ENCODE measurements around the gene CREB3L2.
"Not testable (repeated sequence)": the region's sequence is repeated elsewhere in the genome, so short reads cannot be mapped to it uniquely, and the experiment has no call there.

The CREB3L2 gene

DNA sequence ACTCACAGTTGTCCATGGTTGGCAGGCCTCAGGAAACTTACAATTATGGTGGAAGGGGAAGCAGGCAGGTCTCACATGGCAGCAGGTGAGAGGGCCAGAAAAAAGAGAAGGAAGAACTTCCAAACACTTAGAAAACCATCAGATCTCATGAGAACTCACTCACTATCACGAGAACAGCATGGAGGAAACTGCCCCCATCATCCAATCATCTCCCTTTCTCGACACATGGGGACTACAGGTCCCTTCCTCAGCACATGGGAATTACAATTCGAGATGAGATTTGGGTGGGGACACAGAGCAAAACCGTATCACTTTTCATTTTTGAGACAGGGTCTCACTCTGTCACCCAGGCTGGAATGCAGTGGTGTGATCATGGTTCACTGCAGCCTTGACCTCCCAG lies 12.3 kb upstream of the CREB3L2 start:
- not testable (repeated sequence) for DNase-seq (ENCODE audit: low read depth)

DNA sequence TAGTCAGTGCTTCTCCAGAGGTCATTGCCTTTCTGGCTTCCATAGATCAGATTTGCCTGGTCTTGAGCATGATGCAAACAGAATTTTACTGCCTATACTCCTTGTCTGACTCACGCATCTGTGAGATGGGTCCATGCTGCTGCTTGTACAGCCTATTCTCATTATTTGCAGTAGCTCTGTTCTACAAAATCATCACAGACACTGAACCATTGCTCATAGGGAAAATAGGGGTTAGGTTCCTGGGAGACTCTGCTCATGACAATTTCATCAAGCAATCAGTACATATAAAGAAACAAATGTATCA lies 7.4 kb upstream of the CREB3L2 start:
- DNase-seq (ENCODE audit: low read depth): no peak

GRCh38 chr7:138008588-138009349 lies 6.9 kb upstream of the CREB3L2 start:
- no peak for DNase-seq (ENCODE audit: low read depth)

DNA sequence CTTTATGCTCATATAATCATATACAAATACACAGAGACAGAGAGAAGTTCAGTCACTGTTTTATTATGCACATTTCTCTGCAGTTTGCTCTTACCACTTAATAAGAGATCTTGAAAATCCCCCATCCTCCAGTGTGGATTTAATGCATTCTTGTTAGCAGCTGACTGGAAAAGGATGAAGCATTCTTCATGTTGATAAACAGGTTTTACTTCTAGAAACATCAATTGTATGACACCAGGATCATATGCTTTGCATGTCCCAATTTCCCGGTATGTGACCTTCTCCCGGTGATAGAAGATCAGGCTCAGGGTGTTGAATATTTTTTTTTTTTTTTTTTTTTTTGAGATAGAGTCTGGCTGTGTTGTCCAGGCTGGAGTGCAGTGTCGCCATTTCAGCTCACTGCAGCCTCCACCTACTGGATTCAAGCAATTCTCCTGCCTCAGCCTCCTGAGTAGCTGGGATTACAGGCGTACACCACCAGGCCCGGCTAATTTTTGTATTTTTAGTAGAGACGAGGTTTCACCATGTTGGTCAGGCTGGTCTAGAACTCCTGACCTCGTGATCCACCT lies 6.2 kb upstream of the CREB3L2 start:
- no peak for DNase-seq (ENCODE audit: low read depth)

- no peak for DNase-seq (ENCODE audit: low read depth)
Measured at GRCh38 chr7:138006106-138006505, 4.2 kb upstream of the CREB3L2 start.

GRCh38 chr7:138004936-138005335 lies 3.0 kb upstream of the CREB3L2 start:
- DNase-seq (ENCODE audit: low read depth): no peak

- DNase-seq (ENCODE audit: low read depth): no peak
Measured at GRCh38 chr7:138004046-138004445, 2.2 kb upstream of the CREB3L2 start.

DNA sequence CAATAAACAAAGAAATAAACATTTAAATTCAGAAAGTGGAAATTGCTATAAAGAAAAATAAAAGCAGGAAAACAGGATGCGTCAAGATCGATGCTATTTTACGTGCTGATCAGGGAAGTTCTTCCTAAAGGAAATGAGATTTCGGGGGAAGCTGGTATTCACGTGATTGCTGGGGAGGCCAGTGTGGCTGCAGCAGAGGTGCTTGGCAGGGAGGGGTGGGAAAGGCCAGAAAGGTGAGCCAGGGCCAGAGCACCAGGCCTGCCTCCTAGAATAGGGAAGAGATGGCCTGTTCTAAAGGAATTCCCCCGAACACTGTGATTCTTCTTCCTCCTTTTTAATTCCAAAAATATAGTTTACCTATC lies 923 bp upstream of the CREB3L2 start:
- DNase-seq (ENCODE audit: low read depth): no peak

- peak; percentile 96 for DNase-seq (ENCODE audit: low read depth)
Measured at GRCh38 chr7:138002096-138002827, 376 bp upstream of the CREB3L2 start.

- peak; percentile 90 for DNase-seq (ENCODE audit: low read depth)
Measured at GRCh38 chr7:138000081-138000701, 1.7 kb downstream of the CREB3L2 start.

DNA sequence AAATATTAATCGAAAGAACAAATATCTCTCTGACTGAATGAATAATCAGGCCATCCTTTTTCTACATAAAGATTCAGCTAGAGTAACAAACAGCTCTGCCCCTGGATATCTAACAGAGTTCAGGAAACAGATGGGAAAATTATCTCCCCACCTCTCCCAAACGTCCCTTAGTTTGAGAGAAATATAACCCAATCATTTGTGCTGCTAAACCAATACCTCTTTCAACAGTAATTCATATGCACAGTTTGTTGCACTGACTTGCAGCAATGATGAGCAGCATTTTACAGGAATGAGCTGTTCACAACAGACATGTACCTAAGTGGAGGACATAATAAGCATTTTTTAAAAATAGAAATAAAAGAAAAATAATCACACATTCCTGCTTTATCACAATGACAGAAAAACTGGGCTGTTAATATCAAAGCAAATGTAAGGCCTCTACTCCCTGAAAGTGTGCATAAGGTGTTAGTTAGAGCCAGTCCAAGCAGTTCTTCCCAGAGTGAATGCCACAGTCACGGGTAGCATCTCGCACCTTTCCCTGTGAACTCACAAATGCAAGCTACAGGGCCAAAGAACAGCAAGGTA lies 2.3 kb downstream of the CREB3L2 start:
- DNase-seq (ENCODE audit: low read depth): no peak

- DNase-seq (ENCODE audit: low read depth): no peak
Measured at GRCh38 chr7:137998250-137998649, 3.6 kb downstream of the CREB3L2 start.

DNA sequence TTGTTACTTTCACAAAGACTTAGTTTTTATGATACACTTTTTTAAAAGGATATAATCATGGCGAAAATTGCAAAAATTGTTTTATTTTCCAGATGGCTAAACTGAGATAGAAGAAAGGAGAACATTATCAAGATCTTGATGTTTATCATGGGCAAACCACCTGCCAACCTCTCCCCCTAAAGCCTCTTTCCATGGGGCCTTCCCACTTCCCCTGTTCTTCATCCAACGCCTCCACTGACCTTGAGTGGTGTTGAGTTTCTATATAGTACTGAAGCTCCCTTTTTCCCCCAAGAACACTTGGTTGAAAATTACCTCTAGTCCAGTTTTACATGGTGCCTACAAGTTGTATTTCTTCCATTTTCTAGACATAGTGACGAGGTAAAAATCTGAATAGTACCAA lies 5.0 kb downstream of the CREB3L2 start:
- DNase-seq (ENCODE audit: low read depth): no peak

DNA sequence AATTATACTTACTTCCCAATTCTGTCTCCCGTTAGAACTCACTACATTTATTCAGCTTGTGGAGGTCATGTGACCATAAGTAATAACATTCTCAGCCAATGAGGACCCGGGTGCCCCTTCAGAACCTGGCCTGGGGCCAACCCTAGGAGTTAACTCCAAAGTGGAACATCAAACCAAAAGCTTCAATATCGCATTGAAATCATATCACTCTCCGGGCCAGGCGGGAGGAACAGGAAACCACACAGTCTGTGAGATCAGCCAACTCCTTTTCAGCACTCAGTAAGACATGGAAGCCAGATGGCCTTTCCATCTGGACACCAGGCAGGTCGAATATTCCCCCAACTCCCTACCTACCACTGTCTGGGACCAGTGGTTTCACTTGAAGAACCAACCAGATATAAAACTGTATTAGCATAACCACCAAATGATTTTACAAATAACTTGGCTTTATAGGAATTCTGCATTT lies 5.5 kb downstream of the CREB3L2 start:
- peak; percentile 77 for DNase-seq (ENCODE audit: low read depth)

DNA sequence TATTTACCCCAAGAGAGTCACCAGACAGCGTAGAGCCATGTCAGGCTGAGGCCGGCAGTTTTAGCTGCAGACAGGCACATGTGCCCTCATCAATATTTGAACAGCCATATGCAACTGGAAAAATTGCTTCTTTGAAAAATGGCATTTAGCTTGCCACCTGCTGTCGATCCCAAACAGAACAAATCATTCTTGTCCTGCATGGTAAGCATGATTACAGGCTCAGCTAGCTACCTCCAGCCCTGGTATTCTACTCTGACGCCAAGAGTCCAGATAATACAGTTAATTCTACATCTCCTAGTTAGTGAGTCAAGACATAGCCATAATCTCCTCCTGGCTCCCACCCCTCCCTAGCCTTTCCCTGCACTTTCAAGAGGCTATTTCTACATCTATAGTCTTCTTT lies 7.7 kb downstream of the CREB3L2 start:
- no peak for DNase-seq (ENCODE audit: low read depth)

GRCh38 chr7:137993395-137993743 lies 8.5 kb downstream of the CREB3L2 start:
- DNase-seq (ENCODE audit: low read depth): no peak

- no peak for DNase-seq (ENCODE audit: low read depth)
Measured at GRCh38 chr7:137992550-137993394, 9.1 kb downstream of the CREB3L2 start.

DNA sequence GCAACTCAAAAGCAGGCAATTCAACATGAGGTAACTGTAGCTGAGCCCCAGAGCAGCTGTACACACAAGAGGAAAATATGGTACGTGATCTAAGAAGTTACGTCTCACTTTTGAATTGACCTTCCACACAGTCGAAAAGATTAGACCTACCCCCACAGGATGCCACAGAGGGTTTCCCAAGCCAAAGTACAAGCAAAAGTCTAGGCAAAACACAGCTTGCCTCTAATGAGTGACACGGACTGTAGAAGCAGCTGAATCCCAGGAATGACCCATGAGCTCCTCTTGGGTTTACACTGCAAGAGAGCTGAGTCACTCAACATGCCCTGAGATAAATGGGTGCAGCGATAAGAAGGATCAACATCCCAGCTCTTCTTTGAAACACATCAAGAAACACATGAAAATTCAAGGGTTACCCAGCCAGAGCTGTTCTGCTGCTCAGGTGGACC lies 9.8 kb downstream of the CREB3L2 start:
- no peak for DNase-seq (ENCODE audit: low read depth)

- DNase-seq (ENCODE audit: low read depth): no peak
Measured at GRCh38 chr7:137990251-137990941, 11.5 kb downstream of the CREB3L2 start.

DNA sequence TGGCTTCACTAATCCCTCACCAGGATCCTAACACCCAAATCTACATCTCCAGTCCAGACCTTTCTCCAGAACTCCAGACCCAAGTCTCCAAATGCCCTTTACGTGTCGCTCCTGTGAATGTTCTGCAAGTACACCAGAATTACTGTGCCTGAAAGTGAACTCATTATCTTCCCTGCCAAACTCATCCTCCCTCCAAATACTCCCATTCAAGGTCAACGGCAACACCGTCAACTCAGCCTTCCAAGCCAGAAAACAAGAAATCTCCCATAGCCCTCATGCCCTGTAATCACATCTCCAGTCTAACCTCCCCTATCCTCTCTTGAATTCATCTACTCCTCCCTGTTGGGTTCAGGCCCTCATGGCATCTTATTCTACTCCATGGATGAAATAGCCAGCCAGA lies 12.3 kb downstream of the CREB3L2 start:
- DNase-seq (ENCODE audit: low read depth): no peak

DNA sequence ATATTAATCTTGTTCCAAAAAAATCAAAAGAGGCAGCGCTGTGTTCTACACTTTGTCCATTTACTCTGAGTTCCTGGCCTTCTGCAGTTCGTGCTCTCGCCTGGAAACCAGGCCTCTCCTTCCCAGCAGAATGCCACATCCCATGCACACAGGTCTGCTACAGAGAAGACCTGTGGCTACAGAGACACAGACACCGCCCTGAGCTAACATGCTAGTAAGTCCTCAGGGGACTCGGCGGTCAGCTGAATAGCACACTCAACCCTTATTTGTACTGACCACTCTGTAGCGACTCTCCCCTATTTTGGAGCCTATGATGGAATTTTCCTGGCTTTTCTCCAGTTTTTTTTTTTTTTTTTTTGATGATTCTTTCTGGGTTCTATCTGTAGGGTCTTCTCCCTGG lies 12.8 kb downstream of the CREB3L2 start:
- no peak for DNase-seq (ENCODE audit: low read depth)
